Neural crest cell (in vitro differentiated cells): Measurements from ENCODE around the gene HELZ2. TPM values are rescaled to one million over a fixed set of nuclear protein-coding genes. Genes with fewer than 3 reads are reported as not detected.
"Not testable (repeated sequence)": the region's sequence is repeated elsewhere in the genome, so short reads cannot be mapped to it uniquely, and the experiment has no call there.

Source experiments
- DNase-seq: peaks from one replicate; pipeline ENCODE4 v3.0.0; 2021; ENCODE audit warnings: low read depth, mixed read lengths, low spot score
- H3K27ac Mint-ChIP-seq: one replicate; pipeline ENCODE4 v1.8.0; 2021; ENCODE audit warnings: mild to moderate bottlenecking, mixed read lengths; ENCODE audit not compliant: unreplicated experiment
- H3K27me3 Mint-ChIP-seq: 2 replicates; pipeline ENCODE4 v1.8.0; 2021; ENCODE audit warnings: low read depth, mild to moderate bottlenecking, mixed read lengths
- H3K36me3 Mint-ChIP-seq: 2 replicates; pipeline ENCODE4 v1.8.0; 2021; ENCODE audit warnings: low read depth, mild to moderate bottlenecking, mixed read lengths
- H3K4me1 Mint-ChIP-seq: 2 replicates; pipeline ENCODE4 v1.8.0; 2021; ENCODE audit warnings: mixed read lengths
- H3K4me3 Mint-ChIP-seq: one replicate; pipeline ENCODE4 v1.8.0; 2021; ENCODE audit warnings: mild to moderate bottlenecking, mixed read lengths
- H3K9me3 Mint-ChIP-seq: 2 replicates; pipeline ENCODE4 v1.8.0; 2021; ENCODE audit warnings: mixed read lengths
- CTCF ChIP-seq: fragments of 200-600 bp; sonication (generic); conservative IDR thresholded peaks from 2 replicates; pipeline ENCODE4 v1.5.0; 2021; ENCODE audit warnings: antibody characterized with exemption, mild to moderate bottlenecking
- total RNA-seq: library from RNA; stranded (reverse); gene quantifications from 2 replicates; pipeline ENCODE4 v1.2.1, GENCODE V29; 2021

Gene HELZ2
- total RNA-seq, 1 donor from 2014 or later: 22.3 TPM

- Mint-ChIP-seq H3K27me3 (no peaks in the 10 kb centered on the region), H3K4me1 (peaks cover 11% of the 10 kb centered on the region), H3K9me3 (peaks cover 5% of the 10 kb centered on the region), H3K4me3 (no peak overlapping the region), H3K36me3 (peaks cover 23% of the 10 kb centered on the region), H3K27ac (no peak overlapping the region)
- DNase-seq: no peak
- no peak for TF ChIP-seq CTCF
Measured at GRCh38 chr20:63619086-63619485, 45.0 kb upstream of the HELZ2 start.

GRCh38 chr20:63618291-63618980 lies 44.4 kb upstream of the HELZ2 start:
- Mint-ChIP-seq H3K9me3 (peaks cover 5% of the 10 kb centered on the region), H3K27me3 (no peaks in the 10 kb centered on the region), H3K36me3 (peaks cover 27% of the 10 kb centered on the region), H3K4me3 (no peak overlapping the region), H3K27ac (no peak overlapping the region), H3K4me1 (peaks cover 11% of the 10 kb centered on the region)
- DNase-seq: no peak
- no peak for TF ChIP-seq CTCF

GRCh38 chr20:63617876-63618265 lies 43.8 kb upstream of the HELZ2 start:
- Mint-ChIP-seq H3K27me3 (no peaks in the 10 kb centered on the region), H3K9me3 (peaks cover 5% of the 10 kb centered on the region), H3K27ac (no peak overlapping the region), H3K4me3 (no peak overlapping the region), H3K4me1 (peaks cover 11% of the 10 kb centered on the region), H3K36me3 (peaks cover 31% of the 10 kb centered on the region)
- no peak for TF ChIP-seq CTCF
- DNase-seq: no peak

GRCh38 chr20:63617092-63617875 lies 43.2 kb upstream of the HELZ2 start:
- H3K27ac Mint-ChIP-seq: no peak overlapping the region
- no peaks in the 10 kb centered on the region for H3K27me3 Mint-ChIP-seq
- peaks cover 9% of the 10 kb centered on the region for H3K4me1 Mint-ChIP-seq
- peaks cover 5% of the 10 kb centered on the region for H3K9me3 Mint-ChIP-seq
- TF ChIP-seq CTCF: no peak
- H3K4me3 Mint-ChIP-seq: no peak overlapping the region
- no peak for DNase-seq
- H3K36me3 Mint-ChIP-seq: peaks cover 27% of the 10 kb centered on the region

GRCh38 chr20:63613863-63614594 lies 40.0 kb upstream of the HELZ2 start:
- H3K4me3 Mint-ChIP-seq, DNase-seq: not testable (repeated sequence)
- peaks cover 27% of the 10 kb centered on the region for H3K36me3 Mint-ChIP-seq

More at GRCh38 chr20:63613863-63614594, 40.0 kb upstream of the HELZ2 start:
- H3K9me3 Mint-ChIP-seq, H3K27me3 Mint-ChIP-seq, H3K27ac Mint-ChIP-seq, H3K4me1 Mint-ChIP-seq: not testable (repeated sequence)
- peak; percentile 36 for TF ChIP-seq CTCF
